ENCODE results near the gene NFATC3. TPM values are rescaled to one million over a fixed set of nuclear protein-coding genes. Genes with fewer than 3 reads are reported as not detected.

NFATC3 gene
- total RNA-seq (2022; extraction: Qiagen RNA extraction): 12.3 to 15.2 TPM (median 14.4 TPM) in 5 replicates

GRCh38 chr16:68085259-68086071, at the start of gene NFATC3:
Gene NFATC3, plus strand, starts transcription at chr16:68085370. Its CDS starts 312 bp downstream, at chr16:68085682.

GRCh38 chr16:68235887-68236136, 150.6 kb downstream of the NFATC3 start, which contains the start of gene ESRP2:
Gene ESRP2, minus strand, starts transcription at chr16:68236127. Its CDS starts 82 bp downstream, at chr16:68236045.

GRCh38 chr16:68244903-68245853, 160.0 kb downstream of the NFATC3 start, which contains the start of gene PLA2G15:
Gene PLA2G15, plus strand, starts transcription at chr16:68245373. Its CDS starts 54 bp downstream, at chr16:68245427.

GRCh38 chr16:68264128-68265077, 179.2 kb downstream of the NFATC3 start, which contains the start of gene SLC7A6:
Gene SLC7A6, plus strand, starts transcription at chr16:68264526. Its CDS starts 10,201 bp downstream, at chr16:68274727.

Other genes starting within 250 kb of the NFATC3 start
- gene THAP11, start 243.1 kb upstream of the NFATC3 start, total RNA-seq (2022; extraction: Qiagen RNA extraction): 24.3 to 41.1 TPM (median 39.8 TPM) in 5 replicates
- gene NUTF2, start 238.4 kb upstream of the NFATC3 start, total RNA-seq (2022; extraction: Qiagen RNA extraction): 226 to 277 TPM (median 235 TPM) in 5 replicates
- 23.7 to 32.7 TPM (median 28.6 TPM) in 5 replicates for gene CENPT, start 237.7 kb upstream of the NFATC3 start, total RNA-seq (2022; extraction: Qiagen RNA extraction)
- gene EDC4, start 212.3 kb upstream of the NFATC3 start, total RNA-seq (2022; extraction: Qiagen RNA extraction): 53.8 to 72.4 TPM (median 64.2 TPM) in 5 replicates
- 0.29 TPM in 1 of 5 replicates, not detected in the others for gene NRN1L, start 200.5 kb upstream of the NFATC3 start, total RNA-seq (2022; extraction: Qiagen RNA extraction)
- 11.1 to 17.4 TPM (median 14.4 TPM) in 5 replicates for gene PSKH1, start 192.1 kb upstream of the NFATC3 start, total RNA-seq (2022; extraction: Qiagen RNA extraction)
- 1.3 to 1.9 TPM (median 1.4 TPM) in 5 replicates for gene CTRL, start 153.5 kb upstream of the NFATC3 start, total RNA-seq (2022; extraction: Qiagen RNA extraction)
- gene PSMB10, start 148.5 kb upstream of the NFATC3 start, total RNA-seq (2022; extraction: Qiagen RNA extraction): 40.2 to 55.7 TPM (median 49.8 TPM) in 5 replicates
- gene LCAT, start 141.2 kb upstream of the NFATC3 start, total RNA-seq (2022; extraction: Qiagen RNA extraction): 8.6 to 15.1 TPM (median 13.1 TPM) in 5 replicates
- gene SLC12A4, start 116.7 kb upstream of the NFATC3 start, total RNA-seq (2022; extraction: Qiagen RNA extraction): 23.7 to 39.8 TPM (median 34.1 TPM) in 5 replicates
- not detected in 5 replicates for gene DPEP3, start 104.9 kb upstream of the NFATC3 start, total RNA-seq (2022; extraction: Qiagen RNA extraction)
- gene DPEP2, start 85.9 kb upstream of the NFATC3 start, total RNA-seq (2022; extraction: Qiagen RNA extraction): not detected in 5 replicates
- not detected in 5 replicates for gene DPEP2NB, start 69.5 kb upstream of the NFATC3 start, total RNA-seq (2022; extraction: Qiagen RNA extraction)
- 17.7 to 20.1 TPM (median 20.0 TPM) in 5 replicates for gene DDX28, start 62.1 kb upstream of the NFATC3 start, total RNA-seq (2022; extraction: Qiagen RNA extraction)
- 14.5 to 17.1 TPM (median 16.6 TPM) in 5 replicates for gene DUS2, start 62.1 kb upstream of the NFATC3 start, total RNA-seq (2022; extraction: Qiagen RNA extraction)
- gene ESRP2, start 150.8 kb downstream of the NFATC3 start, total RNA-seq (2022; extraction: Qiagen RNA extraction): 0.06 to 0.34 TPM (median 0.09 TPM) in 4 of 5 replicates, not detected in the other
- gene PLA2G15, start 160.0 kb downstream of the NFATC3 start, total RNA-seq (2022; extraction: Qiagen RNA extraction): 14.4 to 16.7 TPM (median 14.7 TPM) in 5 replicates
- 27.2 to 35.7 TPM (median 30.9 TPM) in 5 replicates for gene SLC7A6, start 179.2 kb downstream of the NFATC3 start, total RNA-seq (2022; extraction: Qiagen RNA extraction)
- gene SLC7A6OS, start 225.6 kb downstream of the NFATC3 start, total RNA-seq (2022; extraction: Qiagen RNA extraction): 9.7 to 12.3 TPM (median 10.8 TPM) in 5 replicates
- gene PRMT7, start 225.6 kb downstream of the NFATC3 start, total RNA-seq (2022; extraction: Qiagen RNA extraction): 26.3 to 31.8 TPM (median 28.8 TPM) in 5 replicates